ENCODE measurements around the gene IFNL3. TPM values are rescaled to one million over a fixed set of nuclear protein-coding genes. Genes with fewer than 3 reads are reported as not detected.

IFNL3 gene
- total RNA-seq, 2 experiments from 2014 or later: not detected

DNA sequence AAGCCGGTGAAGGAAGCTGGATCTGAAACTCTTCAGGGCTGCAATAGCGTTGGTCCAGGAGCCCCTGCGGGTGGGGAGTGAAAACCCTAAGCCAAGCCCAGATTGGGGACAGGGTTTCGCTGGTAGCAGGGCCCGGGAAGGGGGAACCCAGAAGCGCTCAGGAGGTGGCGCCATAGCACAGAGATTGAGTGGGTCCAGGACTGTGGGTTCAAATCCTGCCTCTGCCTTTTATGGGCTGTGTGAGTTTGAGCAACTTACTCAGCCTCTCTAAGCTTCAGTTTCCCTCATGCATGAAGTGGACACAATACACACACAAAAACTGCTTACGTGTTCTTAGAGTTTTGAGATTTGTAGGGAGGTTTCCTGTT, 32.4 kb downstream of the IFNL3 start:
- Mint-ChIP-seq H3K4me1 (ENCODE audit: low read depth) (no peaks in the 10 kb centered on the region), H3K36me3 (ENCODE audit: low read depth) (no peaks in the 10 kb centered on the region), H3K4me3 (no peak overlapping the region), H3K27ac (no peak overlapping the region), H3K9me3 (no peaks in the 10 kb centered on the region), H3K27me3 (peaks cover 5% of the 10 kb centered on the region)
- ATAC-seq: peak; percentile 98
- DNase-seq: peak; percentile 85
- ChIA-PET CTCF (interaction anchor here (0.6 to 3.4 kb wide), 10 partner anchors 9 to 221 kb away, joined by 3 to 15 read pairs (median 4); partner anchors contain the start of genes PLEKHG2 and SYCN), POLR2A (interaction anchor here (0.7 kb wide), 1 partner anchor 9 kb away, joined by 3 read pairs; no protein-coding TSS in a partner anchor)
- intact Hi-C loops (cut with micrococcal nuclease): loop anchor here (5.0 kb wide), 1 partner anchor 115 kb away; no protein-coding TSS in a partner anchor
- TF ChIP-seq, protein P1, sequence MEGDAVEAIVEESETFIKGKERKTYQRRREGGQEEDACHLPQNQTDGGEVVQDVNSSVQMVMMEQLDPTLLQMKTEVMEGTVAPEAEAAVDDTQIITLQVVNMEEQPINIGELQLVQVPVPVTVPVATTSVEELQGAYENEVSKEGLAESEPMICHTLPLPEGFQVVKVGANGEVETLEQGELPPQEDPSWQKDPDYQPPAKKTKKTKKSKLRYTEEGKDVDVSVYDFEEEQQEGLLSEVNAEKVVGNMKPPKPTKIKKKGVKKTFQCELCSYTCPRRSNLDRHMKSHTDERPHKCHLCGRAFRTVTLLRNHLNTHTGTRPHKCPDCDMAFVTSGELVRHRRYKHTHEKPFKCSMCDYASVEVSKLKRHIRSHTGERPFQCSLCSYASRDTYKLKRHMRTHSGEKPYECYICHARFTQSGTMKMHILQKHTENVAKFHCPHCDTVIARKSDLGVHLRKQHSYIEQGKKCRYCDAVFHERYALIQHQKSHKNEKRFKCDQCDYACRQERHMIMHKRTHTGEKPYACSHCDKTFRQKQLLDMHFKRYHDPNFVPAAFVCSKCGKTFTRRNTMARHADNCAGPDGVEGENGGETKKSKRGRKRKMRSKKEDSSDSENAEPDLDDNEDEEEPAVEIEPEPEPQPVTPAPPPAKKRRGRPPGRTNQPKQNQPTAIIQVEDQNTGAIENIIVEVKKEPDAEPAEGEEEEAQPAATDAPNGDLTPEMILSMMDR (IDR thresholded peaks at IDR 0.05): peak; percentile 68

DNA sequence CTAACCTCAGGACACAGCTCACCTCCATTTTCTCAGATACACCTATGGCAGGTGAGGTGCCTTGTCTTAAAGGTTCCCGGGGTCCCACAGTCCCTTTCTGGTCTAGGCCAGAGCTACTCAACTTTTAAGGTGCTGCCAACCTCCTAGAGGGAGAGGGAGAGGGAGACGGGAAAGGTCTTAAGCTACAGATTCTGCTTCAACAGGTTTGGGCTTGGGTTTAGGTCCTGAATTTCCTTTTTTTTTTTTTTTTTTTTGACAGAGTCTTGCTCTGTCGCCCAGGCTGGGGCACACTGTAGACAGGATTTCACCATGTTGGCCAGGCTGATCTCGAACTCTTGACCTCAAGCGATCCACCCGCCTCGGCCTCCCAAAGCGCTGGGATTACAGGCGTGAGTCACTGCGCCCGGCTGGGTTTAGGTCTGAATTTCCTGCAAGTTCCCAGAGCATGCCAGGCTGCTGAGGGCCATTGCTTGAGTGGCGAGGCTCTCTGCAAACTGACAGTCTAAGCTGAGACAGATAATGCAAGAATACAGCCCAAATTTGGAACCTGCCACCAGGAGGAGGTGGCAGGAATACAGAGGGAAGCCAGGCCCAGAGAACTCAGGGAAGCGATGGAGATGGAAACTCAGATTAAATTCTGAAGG, 33.0 kb downstream of the IFNL3 start:
- H3K27me3 Mint-ChIP-seq: peaks cover under 1% of the 10 kb centered on the region
- H3K4me1 Mint-ChIP-seq (ENCODE audit: low read depth): no peaks in the 10 kb centered on the region
- ChIA-PET POLR2A (interaction anchor here (0.7 kb wide), 1 partner anchor 8 kb away, joined by 3 read pairs; no protein-coding TSS in a partner anchor), CTCF (interaction anchor here (0.8 to 3.4 kb wide), 9 partner anchors 8 to 222 kb away, joined by 3 to 15 read pairs (median 4); partner anchors contain the start of genes PLEKHG2 and SYCN)
- no peak overlapping the region for H3K4me3 Mint-ChIP-seq
- intact Hi-C loops (cut with micrococcal nuclease): loop anchor here (5.0 kb wide), 1 partner anchor 115 kb away; no protein-coding TSS in a partner anchor
- no peaks in the 10 kb centered on the region for H3K36me3 Mint-ChIP-seq (ENCODE audit: low read depth)
- ATAC-seq (no peak), DNase-seq (no peak)
- no peak overlapping the region for H3K27ac Mint-ChIP-seq
- TF ChIP-seq, protein P1 (IDR thresholded peaks at IDR 0.05): no peak
- no peaks in the 10 kb centered on the region for H3K9me3 Mint-ChIP-seq

DNA sequence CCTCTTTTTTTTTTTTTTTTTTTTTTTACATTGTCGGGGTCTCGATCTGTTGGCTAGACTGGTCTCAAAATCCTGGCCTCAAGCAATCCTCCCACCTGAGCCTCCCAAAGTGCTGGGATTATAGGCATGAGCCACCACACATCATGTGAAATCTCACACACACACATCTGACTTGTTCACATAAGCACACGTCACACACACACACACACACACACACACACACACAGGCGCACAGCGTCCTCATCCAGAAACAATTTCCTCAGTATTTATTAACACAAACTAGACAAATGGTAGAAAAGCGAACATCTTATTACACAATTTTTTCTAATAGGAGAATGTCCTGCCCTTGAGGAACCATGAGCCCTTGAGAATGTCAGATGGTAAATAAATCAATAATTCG, 35.6 kb downstream of the IFNL3 start:
- ChIA-PET POLR2A (no interaction called here), CTCF (no interaction called here)
- Mint-ChIP-seq H3K27me3 (peaks cover 5% of the 10 kb centered on the region), H3K27ac (no peak overlapping the region), H3K9me3 (no peaks in the 10 kb centered on the region), H3K36me3 (ENCODE audit: low read depth) (no peaks in the 10 kb centered on the region), H3K4me1 (ENCODE audit: low read depth) (no peaks in the 10 kb centered on the region), H3K4me3 (no peak overlapping the region)
- TF ChIP-seq, protein P1 (IDR thresholded peaks at IDR 0.05): no peak
- no peak for DNase-seq
- ATAC-seq: no peak
- intact Hi-C loops (cut with micrococcal nuclease): no loop called here

DNA sequence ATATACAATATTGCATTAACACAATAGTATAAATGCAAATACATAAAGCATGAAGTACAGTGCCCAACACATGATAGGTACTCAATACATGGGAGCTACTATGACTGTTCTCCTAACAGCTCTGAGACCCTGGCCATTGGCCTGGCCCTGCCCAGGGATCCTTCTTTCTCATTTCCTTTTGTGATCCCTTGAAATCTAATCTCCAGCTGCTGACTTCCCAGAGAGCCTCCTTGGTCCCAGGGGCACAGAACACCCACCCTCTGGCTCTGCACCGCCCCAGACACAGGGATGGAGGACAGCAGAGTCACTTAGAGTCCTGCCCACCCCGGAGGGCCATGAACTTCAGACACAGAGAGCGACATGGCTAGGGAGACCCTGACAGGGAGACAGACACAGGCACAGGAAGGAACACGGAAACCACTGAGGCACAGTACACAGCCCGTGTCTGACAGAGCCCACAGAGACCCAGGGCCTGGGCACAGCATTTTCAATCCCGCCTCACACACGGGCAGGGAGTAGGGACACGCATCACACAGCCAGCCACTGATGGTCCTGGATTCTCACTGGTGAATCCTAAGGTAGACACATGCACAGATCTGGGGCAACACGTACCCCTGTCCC, 36.5 kb downstream of the IFNL3 start:
- H3K27me3 Mint-ChIP-seq: peaks cover 11% of the 10 kb centered on the region
- DNase-seq: no peak
- no peaks in the 10 kb centered on the region for H3K4me1 Mint-ChIP-seq (ENCODE audit: low read depth)
- no peak overlapping the region for H3K4me3 Mint-ChIP-seq
- ChIA-PET CTCF (interaction anchor here (0.6 to 0.9 kb wide), 2 partner anchors 86 to 127 kb away, joined by 3 read pairs; no protein-coding TSS in a partner anchor), POLR2A (no interaction called here)
- no peak overlapping the region for H3K27ac Mint-ChIP-seq
- no peak for ATAC-seq
- H3K36me3 Mint-ChIP-seq (ENCODE audit: low read depth): no peaks in the 10 kb centered on the region
- no peaks in the 10 kb centered on the region for H3K9me3 Mint-ChIP-seq
- intact Hi-C loops (cut with micrococcal nuclease): no loop called here
- TF ChIP-seq, protein P1 (IDR thresholded peaks at IDR 0.05): no peak

DNA sequence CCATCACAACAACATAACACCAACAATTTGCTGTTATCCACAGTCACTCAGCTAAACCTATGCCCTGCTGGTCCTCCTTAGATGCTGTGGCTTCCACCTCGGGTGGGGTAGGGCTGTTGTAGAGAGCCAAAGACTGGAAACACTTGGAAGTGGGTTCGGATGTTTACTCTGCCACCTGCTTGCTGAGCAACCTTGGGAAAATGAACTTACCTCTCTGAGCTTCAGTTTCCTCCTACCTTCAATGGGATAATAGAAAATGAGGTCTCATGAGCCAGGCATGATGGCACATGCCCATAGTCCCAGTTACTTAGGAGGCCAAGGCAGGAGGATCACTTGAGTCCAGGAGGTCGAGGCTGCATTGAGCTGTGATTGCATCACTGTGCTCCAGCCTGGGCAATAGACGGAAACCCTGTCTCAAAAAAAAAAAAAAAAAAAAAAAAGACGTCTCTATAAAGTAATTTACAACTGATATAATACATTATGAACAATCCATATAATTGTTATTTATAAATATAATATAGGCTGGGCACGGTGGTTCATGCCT, 37.4 kb downstream of the IFNL3 start:
- POLR2A ChIA-PET: no interaction called here
- Mint-ChIP-seq H3K36me3 (ENCODE audit: low read depth) (no peaks in the 10 kb centered on the region), H3K27me3 (peaks cover 18% of the 10 kb centered on the region), H3K9me3 (no peaks in the 10 kb centered on the region), H3K27ac (no peak overlapping the region), H3K4me3 (no peak overlapping the region), H3K4me1 (ENCODE audit: low read depth) (no peaks in the 10 kb centered on the region)
- ATAC-seq (no peak), DNase-seq (no peak)
- TF ChIP-seq, protein P1 (IDR thresholded peaks at IDR 0.05): no peak
- intact Hi-C loops (cut with micrococcal nuclease): no loop called here
- CTCF ChIA-PET: interaction anchor here (0.6 to 0.9 kb wide), 2 partner anchors 85 to 126 kb away, joined by 3 read pairs; no protein-coding TSS in a partner anchor

Data from activated CD8-positive, alpha-beta T cell treated with anti-CD3 and anti-CD28 coated beads for 36 hours (primary cell).